Pancreas (tissue), 10 donors: ENCODE measurements around the gene PIKFYVE. TPM values are rescaled to one million over a fixed set of nuclear protein-coding genes. Genes with fewer than 3 reads are reported as not detected.

Experiments used
- ATAC-seq, 4 donors: fragments of 200-7000 bp; cut with Tn5 transposase; one replicate each; pipeline versions ENCODE4 v1.8.0 to v1.9.1; 2020; ENCODE audit warnings: mild to moderate bottlenecking in 4 of 4, moderate library complexity in 4 of 4
- DNase-seq, 6 donors: peaks; one replicate each; pipeline ENCODE4 v3.0.0-alpha.2; 2020
- FAIRE-seq: peaks from 2 replicates; lab custom pipeline; 2012; peaks lifted over from hg19 to GRCh38; lab: Jason Lieb, UNC
- H3K27ac ChIP-seq, 4 donors: fragments of 200-600 bp; sonication (generic); 1 replicate in 3 of 4; 2 replicates in 1 of 4; pipeline versions ENCODE4 v1.5.0 to v1.8.0; 2020
- H3K27me3 ChIP-seq, 4 donors: fragments of 200-600 bp; one replicate each; pipeline ENCODE4 v1.8.0; 2021
- H3K36me3 ChIP-seq, 3 donors: fragments of 200-600 bp; sonication (generic) in 1 of 3; one replicate each; pipeline versions ENCODE4 v1.5.0 to v1.8.0; 2020 to 2021
- H3K4me1 ChIP-seq, 3 donors: fragments of 200-600 bp; one replicate each; pipeline ENCODE4 v1.8.0; 2021
- H3K4me3 ChIP-seq, 4 donors: fragments of 200-600 bp; sonication (generic) in 2 of 4; one replicate each; pipeline versions ENCODE4 v1.5.0 to v1.8.0; 2020 to 2021
- H3K9me3 ChIP-seq, 4 donors: fragments of 200-600 bp; one replicate each; pipeline ENCODE4 v1.8.0; 2021
- CTCF ChIP-seq, 4 donors: fragments of 200-600 bp; sonication (generic) in 3 of 4; IDR thresholded peaks; one replicate each; pipeline versions ENCODE4 v1.5.0 to v1.8.0; 2021; ENCODE audit warnings: antibody characterized with exemption in 4 of 4
- WGBS, 2 donors: extraction: QIAGEN DNeasy Blood & Tissue Kit; methylation state at CpG; one replicate each; pipeline ENCODE4 v1.1.7; 2013; 5-methylcytosine and 5-hydroxymethylcytosine counted together
- intact Hi-C, 3 donors: fragments of 100-400 bp; cut with DNase I; formaldehyde crosslinking; loops; one replicate each; pipeline versions ENCODE4 v1.11.1 to v1.14.2; 2022
- polyA plus RNA-seq, 2 donors: library from polyadenylated mRNA; stranded (reverse); fragments of 200-250 nt; gene quantifications; one replicate each; pipeline ENCODE4 v1.2.3, GENCODE V29; 2013
- total RNA-seq, 6 donors: library from RNA; stranded (reverse); fragmentation: NEBNext Ultra II Directional in 4 of 6; extraction: Animal tissue kit (Norgen Biotek cat#: 25700) in 4 of 6; gene quantifications; one replicate each; pipeline versions ENCODE4 v1.2.1 to v1.2.4, GENCODE V29; 2021 to 2023
- donor health status: healthy with polysubstance abuse.
- donor health status: DM: no; HTN: no; CAD: no; lungs with moderate emphysema.
- donor health status: DM: no; HTN: no; CAD: no.
- donor health status: control.
- donor health status: control.
- donor health status: Bipolar disorder and iron deficiency.
- donor health status: DM: yes; HTN: yes; CAD: no.
- donor health status: DM: no; HTN: no; CAD: no.
- donor health status: DM: no; HTN: no; CAD: no.
- donor health status: DM: yes; HTN: yes; CAD: no.

PIKFYVE gene
- total and polyA plus RNA-seq, 8 donors: 6.0 to 16.1 (median 13.3) TPM

DNA sequence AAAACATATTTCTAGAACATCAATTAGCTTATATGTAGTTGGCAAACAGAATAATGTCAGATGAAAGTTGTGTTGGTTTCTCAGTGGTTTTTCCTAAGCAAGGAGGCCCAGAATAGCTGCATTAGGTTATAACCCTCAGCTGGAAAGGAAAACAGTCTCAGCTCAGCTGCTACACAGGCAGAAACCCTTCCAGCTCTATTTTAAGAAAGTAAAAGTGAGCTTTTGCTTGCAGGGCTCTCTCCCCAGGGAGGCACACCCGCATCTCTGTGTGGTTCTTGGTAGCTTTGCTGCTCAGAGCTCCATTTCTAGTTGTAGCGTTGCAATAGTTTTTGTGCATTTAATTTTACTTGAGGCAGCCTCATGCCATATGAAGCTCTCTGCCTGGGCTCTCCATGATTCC, 54.6 kb downstream of the PIKFYVE start:
- Histone ChIP-seq H3K9me3 (no peaks in the 10 kb centered on the region), H3K4me1 (peaks cover 0 to 3% (median 0%) of the 10 kb centered on the region in 3 donors), H3K27ac (no peak overlapping the region), H3K27me3 (no peaks in the 10 kb centered on the region), H3K36me3 (peaks cover 0 to 39% (median 21%) of the 10 kb centered on the region in 3 donors), H3K4me3 (no peak overlapping the region)
- ATAC-seq: no peak
- no peak for FAIRE-seq
- intact Hi-C loops: no loop called here
- 84 to 91% methylated on average over 2 of the region's 2 CpGs for WGBS, 2 donors
- DNase-seq: no peak
- no peak for TF ChIP-seq CTCF (IDR thresholded peaks at IDR 0.05)

GRCh38 chr2:208326016-208326415, 60.0 kb downstream of the PIKFYVE start:
- Histone ChIP-seq H3K36me3 (peaks cover 0 to 58% (median 21%) of the 10 kb centered on the region in 3 donors), H3K27ac (no peak overlapping the region), H3K9me3 (no peaks in the 10 kb centered on the region), H3K4me1 (no peaks in the 10 kb centered on the region), H3K27me3 (no peaks in the 10 kb centered on the region), H3K4me3 (no peak overlapping the region)
- WGBS, 2 donors: 87 to 91% methylated on average over 4 of the region's 4 CpGs
- ATAC-seq (no peak), DNase-seq (no peak), FAIRE-seq (no peak)
- intact Hi-C loops: no loop called here
- TF ChIP-seq CTCF (IDR thresholded peaks at IDR 0.05): no peak

DNA sequence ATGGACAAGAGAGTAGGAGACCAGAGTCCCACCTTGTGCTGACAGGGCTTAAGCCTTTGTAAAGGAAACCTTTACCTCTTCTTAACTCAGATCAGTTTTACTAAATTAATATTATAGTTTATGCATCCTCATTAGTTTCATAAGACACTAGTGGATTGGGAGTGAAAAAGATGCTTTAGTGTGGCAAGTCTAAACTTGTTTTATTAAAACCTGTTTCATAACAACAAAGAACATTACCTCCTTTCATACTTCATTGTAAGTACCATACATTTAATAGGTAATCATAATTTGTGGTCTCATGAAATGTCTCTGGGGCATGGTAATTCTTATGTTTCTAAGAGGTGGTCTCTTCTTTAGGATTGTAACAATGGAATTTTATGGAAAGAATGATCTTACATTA, 63.4 kb downstream of the PIKFYVE start:
- peaks cover 0 to 56% (median 21%) of the 10 kb centered on the region in 3 donors for H3K36me3 ChIP-seq

GRCh38 chr2:208334230-208334629, 68.2 kb downstream of the PIKFYVE start:
- no peaks in the 10 kb centered on the region for H3K27me3 ChIP-seq
- DNase-seq: no peak
- TF ChIP-seq CTCF (IDR thresholded peaks at IDR 0.05): no peak
- no peak for FAIRE-seq
- no peak overlapping the region for H3K27ac ChIP-seq
- H3K36me3 ChIP-seq: peaks cover 0 to 41% (median 12%) of the 10 kb centered on the region in 3 donors
- H3K4me1 ChIP-seq: no peaks in the 10 kb centered on the region
- H3K4me3 ChIP-seq: no peak overlapping the region
- intact Hi-C loops: no loop called here
- ATAC-seq: no peak
- H3K9me3 ChIP-seq: no peaks in the 10 kb centered on the region

More for the DNA sequence above, 63.4 kb downstream of the PIKFYVE start:
- ATAC-seq (no peak), DNase-seq (no peak), FAIRE-seq (no peak)
- Histone ChIP-seq H3K9me3 (no peaks in the 10 kb centered on the region), H3K4me1 (no peaks in the 10 kb centered on the region), H3K27ac (no peak overlapping the region), H3K27me3 (no peaks in the 10 kb centered on the region), H3K4me3 (no peak overlapping the region)
- no peak for TF ChIP-seq CTCF (IDR thresholded peaks at IDR 0.05)
- intact Hi-C loops: no loop called here

- Histone ChIP-seq H3K9me3 (no peaks in the 10 kb centered on the region), H3K27me3 (no peaks in the 10 kb centered on the region), H3K36me3 (peaks cover 0 to 6% (median 0%) of the 10 kb centered on the region in 3 donors), H3K4me1 (peaks cover 22 to 34% (median 32%) of the 10 kb centered on the region in 3 donors), H3K4me3 (peak overlapping the region in 1 of 4 donors; percentile 1), H3K27ac (peak overlapping the region in 1 of 4 donors; percentile 15)
- intact Hi-C loops: no loop called here
- ATAC-seq (peak; percentile 83 to 92 (median 85)), DNase-seq (no peak), FAIRE-seq (no peak)
- 59 to 70% methylated on average over 4 of the region's 4 CpGs for WGBS, 2 donors
- no peak for TF ChIP-seq CTCF (IDR thresholded peaks at IDR 0.05)
These were observed 80.7 kb downstream of the PIKFYVE start for GRCh38 chr2:208346756-208347155.
